Smooth muscle cell (in vitro differentiated cells): ENCODE measurements around the gene LRMDA. TPM values are rescaled to one million over a fixed set of nuclear protein-coding genes. Genes with fewer than 3 reads are reported as not detected.

ENCODE experiments used
- DNase-seq: peaks from one replicate; lab custom pipeline; 2025; ENCODE audit not compliant: unreplicated experiment; lab: John Stamatoyannopoulos, UW
- H2AFZ ChIP-seq: fragments of 200-600 bp; sonication (generic); 2 replicates; pipeline ENCODE4 v1.6.0; 2016; ENCODE audit warnings: antibody characterized with exemption, low read depth, mild to moderate bottlenecking
- H3F3A ChIP-seq: fragments of 200-600 bp; sonication (generic); 2 replicates; pipeline ENCODE4 v1.6.0; 2017; ENCODE audit warnings: antibody characterized with exemption, low read depth
- H3K27ac ChIP-seq: fragments of 200-600 bp; sonication (generic); 2 replicates; pipeline ENCODE4 v1.5.1; 2016; ENCODE audit warnings: low read depth, mild to moderate bottlenecking
- H3K27me3 ChIP-seq: fragments of 200-600 bp; sonication (generic); 2 replicates; pipeline ENCODE4 v1.6.1; 2016; ENCODE audit warnings: low read depth, mild to moderate bottlenecking
- H3K36me3 ChIP-seq: fragments of 200-600 bp; sonication (generic); 2 replicates; pipeline ENCODE4 v1.5.1; 2016; ENCODE audit warnings: low read depth
- H3K4me1 ChIP-seq: fragments of 200-600 bp; sonication (generic); 2 replicates; pipeline ENCODE4 v1.5.1; 2016; ENCODE audit warnings: low read depth
- H3K4me2 ChIP-seq: fragments of 200-600 bp; sonication (generic); 2 replicates; pipeline ENCODE4 v1.6.0; 2016; ENCODE audit warnings: mild to moderate bottlenecking
- H3K4me3 ChIP-seq: fragments of 200-600 bp; sonication (generic); 2 replicates; pipeline ENCODE4 v1.5.1; 2016; ENCODE audit warnings: mild to moderate bottlenecking
- H3K79me2 ChIP-seq: fragments of 200-600 bp; sonication (generic); 2 replicates; pipeline ENCODE4 v1.6.0; 2016; ENCODE audit warnings: low read depth, mild to moderate bottlenecking
- H3K9ac ChIP-seq: fragments of 200-600 bp; sonication (generic); 2 replicates; pipeline ENCODE4 v1.6.0; 2016; ENCODE audit warnings: low read depth
- H3K9me3 ChIP-seq: fragments of 200-600 bp; sonication (generic); replicated peaks from 2 replicates; pipeline ENCODE4 v1.5.1; 2016; ENCODE audit warnings: low read depth
- H4K20me1 ChIP-seq: fragments of 200-600 bp; sonication (generic); 2 replicates; pipeline ENCODE4 v1.6.0; 2016; ENCODE audit warnings: low read depth
- CTCF ChIP-seq: fragments of 200-600 bp; sonication (generic); IDR thresholded peaks from 2 replicates; pipeline ENCODE4 v1.5.1; 2017; ENCODE audit warnings: borderline replicate concordance, mild to moderate bottlenecking, antibody characterized with exemption; ENCODE audit not compliant: insufficient read depth, poor library complexity, severe bottlenecking
- WGBS: methylation state at CpG from one replicate; pipeline ENCODE4 v1.1.7; 2016; ENCODE audit warnings: low lambda C conversion rate; 5-methylcytosine and 5-hydroxymethylcytosine counted together
- polyA plus RNA-seq: library from polyadenylated mRNA; unstranded; fragments of >200 nt; fragmentation: Nextera tagmentation; extraction: Ambion mirVana; gene quantifications from 2 replicates; pipeline ENCODE4 v1.2.1, GENCODE V29; 2016
- total RNA-seq: library from RNA; depleted of rRNA; stranded (reverse); fragments of >200 nt; gene quantifications from 2 replicates; pipeline ENCODE4 v1.2.3, GENCODE V29; 2014

Gene LRMDA
- total and polyA plus RNA-seq, 2 experiments from 2014 or later: 1.5 to 1.6 TPM

- 36% methylated on average over 29 of the region's 29 CpGs for WGBS
- DNase-seq: no peak
- no peak for TF ChIP-seq CTCF
- H3K9ac ChIP-seq: no peak overlapping the region
- peak overlapping the region; percentile 95 for H3K4me3 ChIP-seq
- peak overlapping the region; percentile 97 for H3K4me2 ChIP-seq
- H3K27me3 ChIP-seq: no peaks in the 10 kb centered on the region
- H3K36me3 ChIP-seq: no peaks in the 10 kb centered on the region
- no peak overlapping the region for H3K27ac ChIP-seq
- peaks cover 32% of the 10 kb centered on the region for H3K4me1 ChIP-seq
- H4K20me1 ChIP-seq: no peaks in the 10 kb centered on the region
- H3K9me3 ChIP-seq: no peaks in the 10 kb centered on the region
- peaks cover 7% of the 10 kb centered on the region for H3F3A ChIP-seq
- peak overlapping the region; percentile 50 for H2AFZ ChIP-seq
- no peaks in the 10 kb centered on the region for H3K79me2 ChIP-seq
Observed at GRCh38 chr10:75406462-75407223, 24.8 kb upstream of the LRMDA start.

GRCh38 chr10:75407224-75407712, 24.2 kb upstream of the LRMDA start:
- no peak for DNase-seq
- Histone ChIP-seq H3K27me3 (no peaks in the 10 kb centered on the region), H3K4me3 (peak overlapping the region; percentile 95), H3K9me3 (no peaks in the 10 kb centered on the region), H3K79me2 (no peaks in the 10 kb centered on the region), H3K9ac (no peak overlapping the region), H3K27ac (no peak overlapping the region), H3K36me3 (no peaks in the 10 kb centered on the region), H2AFZ (peak overlapping the region; percentile 50), H3F3A (peaks cover 7% of the 10 kb centered on the region), H3K4me1 (peaks cover 32% of the 10 kb centered on the region), H3K4me2 (peak overlapping the region; percentile 97), H4K20me1 (no peaks in the 10 kb centered on the region)
- TF ChIP-seq CTCF: no peak
- WGBS: 12% methylated on average over 37 of the region's 37 CpGs

DNA sequence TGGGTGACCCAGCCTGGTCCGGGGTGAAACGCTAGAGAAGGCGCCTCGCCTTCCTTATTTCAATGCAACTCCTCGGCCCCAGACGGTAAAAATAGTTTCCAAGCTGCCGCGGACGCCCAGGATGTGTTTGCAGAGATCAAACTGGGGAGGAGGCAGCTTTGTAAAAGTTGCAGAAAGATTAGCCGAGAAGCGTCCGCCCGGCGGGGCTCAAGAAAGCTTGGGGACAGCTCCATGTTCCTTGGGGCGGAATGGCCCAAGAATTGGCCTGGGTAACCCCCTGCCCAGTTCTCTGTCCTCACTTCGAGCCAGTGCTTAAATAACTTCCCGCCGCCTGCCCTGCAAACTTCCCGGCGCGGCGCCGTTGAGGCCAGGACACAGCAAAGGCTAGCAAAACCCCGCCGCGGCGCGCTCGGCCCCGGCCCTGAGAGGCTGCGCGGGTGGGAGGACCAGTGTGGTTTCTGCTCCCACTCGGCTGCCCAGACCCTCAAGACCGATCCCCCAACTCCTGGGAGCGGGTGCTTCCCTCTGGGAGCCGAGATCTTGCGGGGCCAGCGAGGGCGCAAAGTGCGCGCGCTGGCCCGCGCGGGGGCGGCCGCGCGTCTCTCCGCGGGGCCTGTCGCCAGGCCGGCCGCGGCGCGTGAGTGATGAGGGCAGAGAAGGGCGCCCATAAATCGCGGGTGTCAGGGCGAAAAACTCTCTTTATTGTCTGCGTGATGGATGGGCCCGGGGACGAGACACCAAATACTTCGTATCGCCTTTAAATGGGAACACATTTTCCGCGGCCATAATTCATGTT, 23.5 kb upstream of the LRMDA start:
- no peak for DNase-seq
- Histone ChIP-seq H3F3A (peaks cover 4% of the 10 kb centered on the region), H4K20me1 (no peaks in the 10 kb centered on the region), H3K9ac (no peak overlapping the region), H3K27me3 (peaks cover under 1% of the 10 kb centered on the region), H3K9me3 (no peaks in the 10 kb centered on the region), H3K4me3 (peak overlapping the region; percentile 95), H3K4me1 (peaks cover 32% of the 10 kb centered on the region), H3K27ac (no peak overlapping the region), H3K79me2 (no peaks in the 10 kb centered on the region), H3K4me2 (peak overlapping the region; percentile 97), H3K36me3 (no peaks in the 10 kb centered on the region), H2AFZ (peak overlapping the region; percentile 50)
- no peak for TF ChIP-seq CTCF
- 2% methylated on average over 68 of the region's 68 CpGs for WGBS
